HepG2 (cell line): ENCODE results near the gene TTC28.

Source experiments
- ARNTL ChIP-seq: sonication (generic); formaldehyde crosslinking; IDR thresholded peaks from 2 replicates; pipeline ENCODE4 v1.4.0; 2020; ENCODE audit warnings: mild to moderate bottlenecking, missing genetic modification reagents
- CTCF ChIP-seq: sonication (generic); formaldehyde crosslinking; IDR thresholded peaks from 2 replicates; pipeline ENCODE4 v1.5.0; 2020; ENCODE audit warnings: mild to moderate bottlenecking, missing genetic modification reagents, moderate library complexity
- EED ChIP-seq: sonication (generic); formaldehyde crosslinking; IDR thresholded peaks from 2 replicates; pipeline ENCODE4 v1.5.0; 2020; ENCODE audit warnings: mild to moderate bottlenecking, missing genetic modification reagents
- ELF1 ChIP-seq: sonication (generic); formaldehyde crosslinking; IDR thresholded peaks from 2 replicates; pipeline ENCODE4 v1.4.0; 2020; ENCODE audit warnings: missing genetic modification reagents
- FOXP4 ChIP-seq: sonication (generic); formaldehyde crosslinking; IDR thresholded peaks from 2 replicates; pipeline ENCODE4 v1.4.0; 2020; ENCODE audit warnings: missing genetic modification reagents
- RAD21 ChIP-seq: fragments of 450-650 bp; formaldehyde crosslinking; IDR thresholded peaks from 2 replicates; pipeline ENCODE4 v1.5.0; 2020; ENCODE audit warnings: mild to moderate bottlenecking
- RFX5 ChIP-seq: IDR thresholded peaks from 2 replicates; pipeline ENCODE4 v1.6.1; 2011; ENCODE audit warnings: low read depth, low read length, improper control_type of control experiment
- RXRB ChIP-seq: IDR thresholded peaks from 2 replicates; pipeline ENCODE4 v1.6.1; 2016; ENCODE audit warnings: borderline replicate concordance, missing genetic modification reagents, missing compliant biosample characterization
- SIN3A ChIP-seq: IDR thresholded peaks from 2 replicates; pipeline ENCODE4 v1.6.1; 2011; ENCODE audit warnings: low read depth, mild to moderate bottlenecking, control low read depth, low read length, borderline replicate concordance
- SP1 ChIP-seq, 2 experiments: fragments of 450-650 bp in 1 of 2; sonication (generic) in 1 of 2; formaldehyde crosslinking in 1 of 2; IDR thresholded peaks; 2 replicates each; pipeline versions ENCODE4 v1.4.0 to v1.6.1; 2016 to 2020; ENCODE audit warnings: missing genetic modification reagents in 1 of 2
- TCF7 ChIP-seq: sonication (generic); IDR thresholded peaks from 2 replicates; pipeline ENCODE4 v1.6.1; 2016; ENCODE audit warnings: antibody characterized with exemption, low read depth
- ZNF44 ChIP-seq: sonication (generic); formaldehyde crosslinking; IDR thresholded peaks from 2 replicates; pipeline ENCODE4 v1.5.1; 2020; ENCODE audit warnings: mild to moderate bottlenecking, missing genetic modification reagents
- ZNF687 ChIP-seq: sonication (generic); formaldehyde crosslinking; IDR thresholded peaks from 2 replicates; pipeline ENCODE4 v1.5.1; 2020; ENCODE audit warnings: mild to moderate bottlenecking, missing genetic modification reagents, moderate library complexity

GRCh38 chr22:28379951-28380350, 299.7 kb downstream of the TTC28 start:
- TF ChIP-seq FOXP4 (no peak), TCF7 (no peak), ZNF687 (no peak), RFX5 (no peak), RAD21 (CRISPR knock-in tag) (no peak), ZNF44 (CRISPR knock-in tag) (no peak), SP1 (IDR thresholded peaks at IDR 0.05) (no peak), SP1 (CRISPR knock-in tag; IDR thresholded peaks at IDR 0.05) (no peak), SIN3A (no peak), RXRB (CRISPR knock-in tag) (no peak), EED (CRISPR knock-in tag) (no peak), ELF1 (no peak), ARNTL (CRISPR knock-in tag) (no peak), CTCF (no peak)
